ENCODE data around the gene C3orf18.
A peak's percentile ranks its signal among the peaks of the same experiment; 100 is the strongest.

C3orf18 gene

GRCh38 chr3:50567386-50568167 lies at the start of gene C3orf18:
Gene C3orf18 (minus strand): TSS chr3:50567747. CDS start chr3:50565699, 2,048 bp downstream.
- Histone ChIP-seq H3K4me1 (ENCODE audit: control insufficient read depth, insufficient read depth, low read length) (peaks cover 21% of the 10 kb centered on the region), H3K9me3 (ENCODE audit: control insufficient read depth, low read length) (no peaks in the 10 kb centered on the region), H3K27me3 (ENCODE audit: control insufficient read depth, insufficient read depth, low read length) (peaks cover 7% of the 10 kb centered on the region), H3K4me3 (ENCODE audit: low read length) (peak within 1 kb of the TSS; percentile 56), H3K9ac (ENCODE audit: low read length) (peak within 1 kb of the TSS; percentile 64), H3K36me3 (ENCODE audit: control insufficient read depth, insufficient read depth, low read length) (no peaks in the 10 kb centered on the region)

GRCh38 chr3:50616770-50617095 lies 49.2 kb upstream of the C3orf18 start:
- Histone ChIP-seq H3K9me3 (ENCODE audit: control insufficient read depth, low read length) (no peaks in the 10 kb centered on the region), H3K27me3 (ENCODE audit: control insufficient read depth, insufficient read depth, low read length) (no peaks in the 10 kb centered on the region), H3K9ac (ENCODE audit: low read length) (peak overlapping the region; percentile 52), H3K4me3 (ENCODE audit: low read length) (peak overlapping the region; percentile 64), H3K4me1 (ENCODE audit: control insufficient read depth, insufficient read depth, low read length) (peaks cover 22% of the 10 kb centered on the region), H3K36me3 (ENCODE audit: control insufficient read depth, insufficient read depth, low read length) (no peaks in the 10 kb centered on the region)

DNA sequence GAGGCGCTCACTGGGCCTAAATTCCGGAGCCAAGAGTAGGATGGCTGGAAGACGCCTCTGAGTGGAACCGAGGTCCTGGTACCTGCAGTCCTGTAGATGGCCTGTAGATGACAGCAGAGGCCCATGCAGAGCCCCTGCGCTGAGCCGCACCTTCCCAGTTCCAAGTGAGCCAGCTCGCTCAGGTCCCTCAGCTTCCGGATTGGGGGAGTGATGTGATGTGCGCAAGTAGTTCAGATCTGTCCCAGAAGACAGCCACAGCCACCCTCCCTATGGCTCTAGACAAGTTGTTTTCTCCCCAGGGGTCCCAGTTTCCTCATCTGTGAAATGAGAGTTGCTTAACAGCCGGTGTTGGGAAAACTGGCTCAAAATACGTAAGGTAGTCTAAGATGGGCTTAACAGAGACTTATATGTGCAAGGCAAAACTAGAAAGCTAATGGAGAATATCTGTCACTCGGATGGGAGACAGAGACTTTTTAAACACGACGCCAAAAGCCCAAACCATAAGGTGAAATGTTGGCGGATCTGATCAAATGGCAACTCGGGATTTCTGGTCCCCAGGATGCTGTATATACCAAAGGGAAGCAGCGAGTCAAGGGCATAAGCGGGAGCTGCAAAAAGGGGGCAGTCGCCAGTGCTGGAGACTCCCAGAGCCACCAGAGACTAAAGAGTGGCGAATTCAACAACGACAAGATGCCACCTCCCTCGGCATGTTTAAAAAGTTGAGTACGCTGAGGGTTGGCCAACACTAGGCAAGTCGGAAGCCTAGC lies 48.6 kb upstream of the C3orf18 start:
- peak overlapping the region; percentile 64 for H3K4me3 ChIP-seq (ENCODE audit: low read length)
- no peaks in the 10 kb centered on the region for H3K27me3 ChIP-seq (ENCODE audit: control insufficient read depth, insufficient read depth, low read length)
- no peaks in the 10 kb centered on the region for H3K36me3 ChIP-seq (ENCODE audit: control insufficient read depth, insufficient read depth, low read length)
- peaks cover 24% of the 10 kb centered on the region for H3K4me1 ChIP-seq (ENCODE audit: control insufficient read depth, insufficient read depth, low read length)
- H3K9me3 ChIP-seq (ENCODE audit: control insufficient read depth, low read length) = no peaks in the 10 kb centered on the region
- H3K9ac ChIP-seq (ENCODE audit: low read length) = peak overlapping the region; percentile 52

DNA sequence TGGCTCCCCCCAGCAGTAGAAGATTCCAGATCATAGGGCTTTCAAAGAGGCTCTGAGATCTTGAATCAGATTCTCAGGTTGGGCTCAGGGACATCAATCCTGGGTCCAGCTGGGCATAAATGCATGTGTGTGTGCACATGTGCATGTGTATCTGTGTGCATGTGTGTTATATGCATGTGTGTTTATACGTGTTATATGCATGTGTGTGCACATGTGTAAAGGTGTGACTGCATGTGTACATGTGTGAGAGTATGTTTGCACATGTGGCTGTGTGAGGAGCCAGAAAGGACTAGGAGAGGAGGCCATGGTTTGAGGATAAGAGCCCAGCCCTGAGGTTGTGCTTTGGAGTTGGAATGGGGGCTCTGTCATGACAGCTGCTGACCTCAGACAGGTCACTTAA lies 47.6 kb upstream of the C3orf18 start:
- Histone ChIP-seq H3K27me3 (ENCODE audit: control insufficient read depth, insufficient read depth, low read length) (no peaks in the 10 kb centered on the region), H3K4me3 (ENCODE audit: low read length) (no peak overlapping the region), H3K36me3 (ENCODE audit: control insufficient read depth, insufficient read depth, low read length) (no peaks in the 10 kb centered on the region), H3K9me3 (ENCODE audit: control insufficient read depth, low read length) (no peaks in the 10 kb centered on the region), H3K4me1 (ENCODE audit: control insufficient read depth, insufficient read depth, low read length) (peaks cover 34% of the 10 kb centered on the region), H3K9ac (ENCODE audit: low read length) (no peak overlapping the region)

DNA sequence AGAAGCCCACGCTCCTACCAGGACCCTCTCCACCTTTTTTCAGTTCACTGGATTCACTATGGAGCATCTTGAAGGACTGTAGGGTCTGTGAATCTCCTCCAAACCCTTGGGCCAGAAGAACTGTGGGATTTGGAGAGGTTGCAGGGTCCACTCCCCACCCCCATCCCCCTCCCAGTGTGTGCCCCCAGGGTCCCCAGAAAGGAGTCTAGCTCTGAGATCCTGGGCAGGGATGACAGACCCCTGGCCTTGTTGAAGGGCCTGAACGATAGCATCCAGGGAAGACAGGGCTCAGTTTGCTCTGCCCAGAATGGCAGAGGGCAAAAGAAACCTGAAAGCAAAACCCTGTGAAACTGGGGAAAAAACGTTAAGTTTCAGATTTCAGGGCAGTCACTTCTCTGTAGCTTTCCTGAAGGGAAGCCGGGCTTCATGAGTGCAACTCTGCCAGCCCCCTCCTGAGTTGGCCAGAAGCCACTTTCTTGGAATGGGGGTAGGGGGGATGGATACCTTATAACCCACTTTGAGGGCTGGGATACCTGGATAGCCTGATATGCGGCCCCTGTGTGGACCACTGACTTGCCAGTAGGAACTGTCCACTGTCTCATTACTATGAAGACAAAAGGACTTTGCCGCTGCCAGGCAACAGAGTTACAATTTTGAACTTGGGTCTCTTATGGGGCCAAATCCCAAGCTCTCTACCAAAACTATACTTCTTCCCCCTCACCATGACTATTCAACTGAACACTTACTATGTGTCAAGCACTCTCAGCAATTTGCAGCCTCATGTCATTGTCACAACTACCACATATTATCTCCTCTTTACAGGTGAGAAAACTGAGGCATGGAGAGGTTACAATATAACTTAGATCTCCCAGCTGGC lies 45.7 kb upstream of the C3orf18 start:
- Histone ChIP-seq H3K36me3 (ENCODE audit: control insufficient read depth, insufficient read depth, low read length) (no peaks in the 10 kb centered on the region), H3K4me1 (ENCODE audit: control insufficient read depth, insufficient read depth, low read length) (peaks cover 45% of the 10 kb centered on the region), H3K4me3 (ENCODE audit: low read length) (no peak overlapping the region), H3K9me3 (ENCODE audit: control insufficient read depth, low read length) (no peaks in the 10 kb centered on the region), H3K27me3 (ENCODE audit: control insufficient read depth, insufficient read depth, low read length) (no peaks in the 10 kb centered on the region), H3K9ac (ENCODE audit: low read length) (no peak overlapping the region)

- Histone ChIP-seq H3K27me3 (ENCODE audit: control insufficient read depth, insufficient read depth, low read length) (no peaks in the 10 kb centered on the region), H3K4me3 (ENCODE audit: low read length) (peak overlapping the region; percentile 63), H3K9ac (ENCODE audit: low read length) (peak overlapping the region; percentile 84), H3K4me1 (ENCODE audit: control insufficient read depth, insufficient read depth, low read length) (peaks cover 38% of the 10 kb centered on the region), H3K36me3 (ENCODE audit: control insufficient read depth, insufficient read depth, low read length) (no peaks in the 10 kb centered on the region), H3K9me3 (ENCODE audit: control insufficient read depth, low read length) (no peaks in the 10 kb centered on the region)
These were observed 44.8 kb upstream of the C3orf18 start for GRCh38 chr3:50612234-50612882.

- Histone ChIP-seq H3K9me3 (ENCODE audit: control insufficient read depth, low read length) (no peaks in the 10 kb centered on the region), H3K27me3 (ENCODE audit: control insufficient read depth, insufficient read depth, low read length) (no peaks in the 10 kb centered on the region), H3K4me1 (ENCODE audit: control insufficient read depth, insufficient read depth, low read length) (peaks cover 38% of the 10 kb centered on the region), H3K4me3 (ENCODE audit: low read length) (peak within 1 kb of the TSS; percentile 63), H3K9ac (ENCODE audit: low read length) (peak within 1 kb of the TSS; percentile 84), H3K36me3 (ENCODE audit: control insufficient read depth, insufficient read depth, low read length) (no peaks in the 10 kb centered on the region)
These were observed 44.1 kb upstream of the C3orf18 start, which contains the start of gene CISH for GRCh38 chr3:50611464-50612233. Gene CISH (minus strand): TSS chr3:50611774. CDS start chr3:50611650, 124 bp downstream.

GRCh38 chr3:50610992-50611463 lies 43.5 kb upstream of the C3orf18 start:
- Histone ChIP-seq H3K9ac (ENCODE audit: low read length) (peak overlapping the region; percentile 84), H3K4me1 (ENCODE audit: control insufficient read depth, insufficient read depth, low read length) (peaks cover 35% of the 10 kb centered on the region), H3K4me3 (ENCODE audit: low read length) (peak overlapping the region; percentile 63), H3K9me3 (ENCODE audit: control insufficient read depth, low read length) (no peaks in the 10 kb centered on the region), H3K36me3 (ENCODE audit: control insufficient read depth, insufficient read depth, low read length) (no peaks in the 10 kb centered on the region), H3K27me3 (ENCODE audit: control insufficient read depth, insufficient read depth, low read length) (no peaks in the 10 kb centered on the region)

GRCh38 chr3:50610181-50610971 lies 42.8 kb upstream of the C3orf18 start:
- peak overlapping the region; percentile 84 for H3K9ac ChIP-seq (ENCODE audit: low read length)
- no peaks in the 10 kb centered on the region for H3K36me3 ChIP-seq (ENCODE audit: control insufficient read depth, insufficient read depth, low read length)
- no peaks in the 10 kb centered on the region for H3K27me3 ChIP-seq (ENCODE audit: control insufficient read depth, insufficient read depth, low read length)
- H3K9me3 ChIP-seq (ENCODE audit: control insufficient read depth, low read length) = no peaks in the 10 kb centered on the region
- peaks cover 34% of the 10 kb centered on the region for H3K4me1 ChIP-seq (ENCODE audit: control insufficient read depth, insufficient read depth, low read length)
- peak overlapping the region; percentile 63 for H3K4me3 ChIP-seq (ENCODE audit: low read length)

GRCh38 chr3:50609763-50610085 lies 42.2 kb upstream of the C3orf18 start:
- Histone ChIP-seq H3K36me3 (ENCODE audit: control insufficient read depth, insufficient read depth, low read length) (no peaks in the 10 kb centered on the region), H3K27me3 (ENCODE audit: control insufficient read depth, insufficient read depth, low read length) (no peaks in the 10 kb centered on the region), H3K9ac (ENCODE audit: low read length) (peak overlapping the region; percentile 31), H3K4me1 (ENCODE audit: control insufficient read depth, insufficient read depth, low read length) (peaks cover 34% of the 10 kb centered on the region), H3K9me3 (ENCODE audit: control insufficient read depth, low read length) (no peaks in the 10 kb centered on the region), H3K4me3 (ENCODE audit: low read length) (peak overlapping the region; percentile 24)

Measured in mucosa of stomach (tissue), 1 donor.